WERI-Rb-1 (cell line): ENCODE measurements around the gene CUL3.

Experiments
- DNase-seq: peaks from one replicate; pipeline ENCODE4 v3.0.0-alpha.2; 2020
- H3K27ac ChIP-seq: fragments of 250-450 bp; sonication (Bioruptor Pico); 2 replicates; pipeline ENCODE4 v1.5.1; 2020; ENCODE audit warnings: mild to moderate bottlenecking, moderate library complexity
- H3K27me3 ChIP-seq: fragments of 250-450 bp; sonication (Bioruptor Pico); 2 replicates; pipeline ENCODE4 v1.5.1; 2021; ENCODE audit warnings: mild to moderate bottlenecking, low read depth, moderate library complexity; ENCODE audit not compliant: insufficient read depth, severe bottlenecking
- H3K36me3 ChIP-seq: fragments of 250-450 bp; sonication (Bioruptor Pico); 2 replicates; pipeline ENCODE4 v1.5.1; 2020; ENCODE audit warnings: mild to moderate bottlenecking, moderate library complexity
- H3K4me3 ChIP-seq: 2 replicates; pipeline ENCODE4 v1.5.1; 2011; ENCODE audit warnings: low read depth, mild to moderate bottlenecking, control low read depth, low read length
- H3K9me3 ChIP-seq: fragments of 250-450 bp; sonication (Bioruptor Pico); 2 replicates; pipeline ENCODE4 v1.5.1; 2021; ENCODE audit warnings: mild to moderate bottlenecking, moderate library complexity; ENCODE audit not compliant: severe bottlenecking
- TF ChIP-seq, protein P1 (sequence below): IDR thresholded peaks from 2 replicates; pipeline ENCODE4 v1.5.1; 2011; ENCODE audit warnings: low read depth, mild to moderate bottlenecking, control low read depth, inconsistent platforms, low read length

Gene CUL3

GRCh38 chr2:224598678-224599077 is 13.5 kb upstream of the CUL3 start:
- no peak for DNase-seq

GRCh38 chr2:224596289-224596688 is 11.1 kb upstream of the CUL3 start:
- H3K27ac ChIP-seq, result no peak overlapping the region
- no peaks in the 10 kb centered on the region for H3K36me3 ChIP-seq
- TF ChIP-seq, protein P1, sequence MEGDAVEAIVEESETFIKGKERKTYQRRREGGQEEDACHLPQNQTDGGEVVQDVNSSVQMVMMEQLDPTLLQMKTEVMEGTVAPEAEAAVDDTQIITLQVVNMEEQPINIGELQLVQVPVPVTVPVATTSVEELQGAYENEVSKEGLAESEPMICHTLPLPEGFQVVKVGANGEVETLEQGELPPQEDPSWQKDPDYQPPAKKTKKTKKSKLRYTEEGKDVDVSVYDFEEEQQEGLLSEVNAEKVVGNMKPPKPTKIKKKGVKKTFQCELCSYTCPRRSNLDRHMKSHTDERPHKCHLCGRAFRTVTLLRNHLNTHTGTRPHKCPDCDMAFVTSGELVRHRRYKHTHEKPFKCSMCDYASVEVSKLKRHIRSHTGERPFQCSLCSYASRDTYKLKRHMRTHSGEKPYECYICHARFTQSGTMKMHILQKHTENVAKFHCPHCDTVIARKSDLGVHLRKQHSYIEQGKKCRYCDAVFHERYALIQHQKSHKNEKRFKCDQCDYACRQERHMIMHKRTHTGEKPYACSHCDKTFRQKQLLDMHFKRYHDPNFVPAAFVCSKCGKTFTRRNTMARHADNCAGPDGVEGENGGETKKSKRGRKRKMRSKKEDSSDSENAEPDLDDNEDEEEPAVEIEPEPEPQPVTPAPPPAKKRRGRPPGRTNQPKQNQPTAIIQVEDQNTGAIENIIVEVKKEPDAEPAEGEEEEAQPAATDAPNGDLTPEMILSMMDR, result no peak
- no peak for DNase-seq
- no peaks in the 10 kb centered on the region for H3K27me3 ChIP-seq
- no peaks in the 10 kb centered on the region for H3K9me3 ChIP-seq
- no peak overlapping the region for H3K4me3 ChIP-seq

More at GRCh38 chr2:224598678-224599077, 13.5 kb upstream of the CUL3 start:
- H3K27me3 ChIP-seq, result no peaks in the 10 kb centered on the region
- H3K4me3 ChIP-seq, result no peak overlapping the region
- TF ChIP-seq, protein P1, result no peak
- no peak overlapping the region for H3K27ac ChIP-seq
- no peaks in the 10 kb centered on the region for H3K9me3 ChIP-seq
- no peaks in the 10 kb centered on the region for H3K36me3 ChIP-seq

GRCh38 chr2:224595518-224595917 is 10.4 kb upstream of the CUL3 start:
- Histone ChIP-seq H3K4me3 (no peak overlapping the region), H3K27me3 (no peaks in the 10 kb centered on the region), H3K9me3 (no peaks in the 10 kb centered on the region), H3K36me3 (no peaks in the 10 kb centered on the region), H3K27ac (no peak overlapping the region)
- TF ChIP-seq, protein P1, result no peak
- DNase-seq, result no peak

GRCh38 chr2:224594840-224595239 is 9.7 kb upstream of the CUL3 start:
- TF ChIP-seq, protein P1, result no peak
- H3K36me3 ChIP-seq, result no peaks in the 10 kb centered on the region
- no peaks in the 10 kb centered on the region for H3K27me3 ChIP-seq
- no peak overlapping the region for H3K27ac ChIP-seq
- H3K9me3 ChIP-seq, result no peaks in the 10 kb centered on the region
- DNase-seq, result no peak
- H3K4me3 ChIP-seq, result no peak overlapping the region

DNA sequence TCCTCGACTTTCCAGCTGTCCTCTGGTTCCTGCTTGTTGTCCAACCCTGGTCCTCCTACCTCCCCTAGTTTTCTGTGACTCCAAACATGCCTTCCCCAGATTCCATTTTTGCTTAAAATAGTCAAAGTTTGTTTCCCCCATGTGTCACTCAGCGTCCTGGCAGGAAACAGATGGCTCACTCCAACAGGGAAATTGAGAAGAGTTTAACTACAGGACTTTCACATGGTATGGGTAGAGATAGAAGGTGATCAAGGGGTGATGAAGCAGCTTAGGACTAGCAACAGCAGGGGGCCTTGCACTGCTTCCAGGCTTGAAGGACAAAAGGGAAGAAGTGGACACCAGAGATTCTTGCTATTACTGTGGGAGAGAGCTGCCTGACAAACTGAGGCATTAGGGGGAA is 6.1 kb upstream of the CUL3 start:
- no peak overlapping the region for H3K27ac ChIP-seq
- peak; percentile 24 for DNase-seq
- TF ChIP-seq, protein P1, result peak; percentile 17; the same call in 1 of the 2 replicates
- H3K9me3 ChIP-seq, result no peaks in the 10 kb centered on the region
- H3K27me3 ChIP-seq, result no peaks in the 10 kb centered on the region
- H3K36me3 ChIP-seq, result no peaks in the 10 kb centered on the region
- H3K4me3 ChIP-seq, result no peak overlapping the region

- Histone ChIP-seq H3K4me3 (peak overlapping the region; percentile 74), H3K27me3 (no peaks in the 10 kb centered on the region), H3K36me3 (peaks cover 17% of the 10 kb centered on the region), H3K9me3 (no peaks in the 10 kb centered on the region), H3K27ac (peak overlapping the region; percentile 76)
- TF ChIP-seq, protein P1, result no peak
- no peak for DNase-seq
Measured at GRCh38 chr2:224586127-224586695, 1.0 kb upstream of the CUL3 start.
